Liver (tissue), 3 donors: ENCODE data around the gene DAPK2.

Experiments used
- FOXA1 ChIP-seq: IDR thresholded peaks from 2 replicates; pipeline ENCODE4 v1.6.1; 2016; ENCODE audit warnings: antibody characterized with exemption
- GABPA ChIP-seq, 2 donors: IDR thresholded peaks in 1 of 2; conservative IDR thresholded peaks in 1 of 2; 2 replicates each; pipeline ENCODE4 v1.6.1; 2016; ENCODE audit warnings: antibody characterized with exemption in 2 of 2, mild to moderate bottlenecking in 1 of 2, moderate library complexity in 1 of 2
- JUND ChIP-seq, 2 donors: IDR thresholded peaks; 2 replicates each; pipeline ENCODE4 v1.6.1; 2016; ENCODE audit warnings: antibody characterized with exemption in 2 of 2
- NR2F2 ChIP-seq: IDR thresholded peaks from 2 replicates; pipeline ENCODE4 v1.6.1; 2016; ENCODE audit warnings: antibody characterized with exemption
- RAD21 ChIP-seq, 2 donors: IDR thresholded peaks; 2 replicates each; pipeline ENCODE4 v1.6.1; 2016; ENCODE audit warnings: antibody characterized with exemption in 2 of 2, mild to moderate bottlenecking in 2 of 2
- REST ChIP-seq: IDR thresholded peaks from 2 replicates; pipeline ENCODE4 v1.6.1; 2016; ENCODE audit warnings: antibody characterized with exemption, mild to moderate bottlenecking
- RXRA ChIP-seq, 2 donors: IDR thresholded peaks; 2 replicates each; pipeline ENCODE4 v1.6.1; 2017 to 2018; ENCODE audit warnings: antibody characterized with exemption in 2 of 2, mild to moderate bottlenecking in 1 of 2
- TAF1 ChIP-seq: conservative IDR thresholded peaks from 2 replicates; pipeline ENCODE4 v1.6.1; 2016; ENCODE audit warnings: antibody characterized with exemption, mild to moderate bottlenecking
- TF ChIP-seq, protein P1 (sequence below): fragments of 150-350 bp; IDR thresholded peaks from 2 replicates; pipeline ENCODE4 v1.5.1; 2017; ENCODE audit warnings: improper control_type of control experiment, low read depth, low read length; ENCODE audit not compliant: missing input control
- TF ChIP-seq, protein P2 (sequence below): IDR thresholded peaks from 2 replicates; pipeline ENCODE4 v1.6.1; 2016; ENCODE audit warnings: antibody characterized with exemption
- TF ChIP-seq, protein P3 (sequence below): IDR thresholded peaks from 2 replicates; pipeline ENCODE4 v1.6.1; 2016; ENCODE audit warnings: antibody characterized with exemption
- TF ChIP-seq, protein P4 (sequence below): IDR thresholded peaks from 2 replicates; pipeline ENCODE4 v1.6.1; 2016; ENCODE audit warnings: antibody characterized with exemption
- donor health status: healthy.
- donor health status: healthy.

GRCh38 chr15:64044300-64045100 lies 1.8 kb downstream of the DAPK2 start:
- TF ChIP-seq, protein P1, sequence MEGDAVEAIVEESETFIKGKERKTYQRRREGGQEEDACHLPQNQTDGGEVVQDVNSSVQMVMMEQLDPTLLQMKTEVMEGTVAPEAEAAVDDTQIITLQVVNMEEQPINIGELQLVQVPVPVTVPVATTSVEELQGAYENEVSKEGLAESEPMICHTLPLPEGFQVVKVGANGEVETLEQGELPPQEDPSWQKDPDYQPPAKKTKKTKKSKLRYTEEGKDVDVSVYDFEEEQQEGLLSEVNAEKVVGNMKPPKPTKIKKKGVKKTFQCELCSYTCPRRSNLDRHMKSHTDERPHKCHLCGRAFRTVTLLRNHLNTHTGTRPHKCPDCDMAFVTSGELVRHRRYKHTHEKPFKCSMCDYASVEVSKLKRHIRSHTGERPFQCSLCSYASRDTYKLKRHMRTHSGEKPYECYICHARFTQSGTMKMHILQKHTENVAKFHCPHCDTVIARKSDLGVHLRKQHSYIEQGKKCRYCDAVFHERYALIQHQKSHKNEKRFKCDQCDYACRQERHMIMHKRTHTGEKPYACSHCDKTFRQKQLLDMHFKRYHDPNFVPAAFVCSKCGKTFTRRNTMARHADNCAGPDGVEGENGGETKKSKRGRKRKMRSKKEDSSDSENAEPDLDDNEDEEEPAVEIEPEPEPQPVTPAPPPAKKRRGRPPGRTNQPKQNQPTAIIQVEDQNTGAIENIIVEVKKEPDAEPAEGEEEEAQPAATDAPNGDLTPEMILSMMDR, result no peak
- TF ChIP-seq, protein P2, sequence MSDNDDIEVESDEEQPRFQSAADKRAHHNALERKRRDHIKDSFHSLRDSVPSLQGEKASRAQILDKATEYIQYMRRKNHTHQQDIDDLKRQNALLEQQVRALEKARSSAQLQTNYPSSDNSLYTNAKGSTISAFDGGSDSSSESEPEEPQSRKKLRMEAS, result no peak
- no peak for TF ChIP-seq GABPA (IDR thresholded peaks at IDR 0.05 in 1 of 2, conservative IDR thresholded peaks at IDR 0.05 in 1 of 2)
- TF ChIP-seq, protein P3, sequence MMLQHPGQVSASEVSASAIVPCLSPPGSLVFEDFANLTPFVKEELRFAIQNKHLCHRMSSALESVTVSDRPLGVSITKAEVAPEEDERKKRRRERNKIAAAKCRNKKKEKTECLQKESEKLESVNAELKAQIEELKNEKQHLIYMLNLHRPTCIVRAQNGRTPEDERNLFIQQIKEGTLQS, result no peak
- no peak for TF ChIP-seq FOXA1
- TF ChIP-seq REST, result no peak
- TF ChIP-seq, protein P4, sequence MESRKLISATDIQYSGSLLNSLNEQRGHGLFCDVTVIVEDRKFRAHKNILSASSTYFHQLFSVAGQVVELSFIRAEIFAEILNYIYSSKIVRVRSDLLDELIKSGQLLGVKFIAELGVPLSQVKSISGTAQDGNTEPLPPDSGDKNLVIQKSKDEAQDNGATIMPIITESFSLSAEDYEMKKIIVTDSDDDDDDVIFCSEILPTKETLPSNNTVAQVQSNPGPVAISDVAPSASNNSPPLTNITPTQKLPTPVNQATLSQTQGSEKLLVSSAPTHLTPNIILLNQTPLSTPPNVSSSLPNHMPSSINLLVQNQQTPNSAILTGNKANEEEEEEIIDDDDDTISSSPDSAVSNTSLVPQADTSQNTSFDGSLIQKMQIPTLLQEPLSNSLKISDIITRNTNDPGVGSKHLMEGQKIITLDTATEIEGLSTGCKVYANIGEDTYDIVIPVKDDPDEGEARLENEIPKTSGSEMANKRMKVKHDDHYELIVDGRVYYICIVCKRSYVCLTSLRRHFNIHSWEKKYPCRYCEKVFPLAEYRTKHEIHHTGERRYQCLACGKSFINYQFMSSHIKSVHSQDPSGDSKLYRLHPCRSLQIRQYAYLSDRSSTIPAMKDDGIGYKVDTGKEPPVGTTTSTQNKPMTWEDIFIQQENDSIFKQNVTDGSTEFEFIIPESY, result no peak
- TF ChIP-seq JUND (IDR thresholded peaks at IDR 0.05), result no peak
- no peak for TF ChIP-seq RAD21 (IDR thresholded peaks at IDR 0.05)
- no peak for TF ChIP-seq TAF1
- TF ChIP-seq RXRA (IDR thresholded peaks at IDR 0.05), result no peak
- no peak for TF ChIP-seq NR2F2
